H1 (cell line): ENCODE measurements around the gene LDB1.

Source experiments
- BACH1 ChIP-seq: IDR thresholded peaks from 2 replicates; pipeline ENCODE4 v1.6.1; 2012; ENCODE audit warnings: low read length, improper control_type of control experiment
- RFX5 ChIP-seq: IDR thresholded peaks from 2 replicates; pipeline ENCODE4 v1.6.1; 2011; ENCODE audit warnings: low read depth, low read length, improper control_type of control experiment, borderline replicate concordance

GRCh38 chr10:102135956-102136526 lies 15.9 kb upstream of the LDB1 start:
- TF ChIP-seq BACH1 (no peak), RFX5 (no peak)
